Gastroesophageal sphincter (tissue), 3 donors: Measurements from ENCODE around the gene NME4.

Experiments used
- CTCF ChIP-seq, 4 experiments: fragments of 200-600 bp in 2 of 4; fragments of 450-650 bp in 2 of 4; sonication (generic) in 1 of 4; IDR thresholded peaks; one replicate each; pipeline ENCODE4 v1.5.1; 2017 to 2019; ENCODE audit warnings: antibody characterized with exemption in 4 of 4, mild to moderate bottlenecking in 2 of 4, moderate library complexity in 2 of 4
- EP300 ChIP-seq: sonication (generic); formaldehyde crosslinking; IDR thresholded peaks from one replicate; pipeline ENCODE4 v1.6.1; 2017; ENCODE audit warnings: antibody characterized with exemption, mild to moderate bottlenecking
- POLR2A ChIP-seq, 2 donors: fragments of 450-650 bp; IDR thresholded peaks; one replicate each; pipeline ENCODE4 v1.6.1; 2017; ENCODE audit warnings: antibody characterized with exemption in 2 of 2, mild to moderate bottlenecking in 2 of 2, moderate library complexity in 1 of 2
- POLR2AphosphoS5 ChIP-seq: sonication (generic); formaldehyde crosslinking; IDR thresholded peaks from one replicate; pipeline ENCODE4 v1.6.1; 2017; ENCODE audit warnings: antibody characterized with exemption

DNA sequence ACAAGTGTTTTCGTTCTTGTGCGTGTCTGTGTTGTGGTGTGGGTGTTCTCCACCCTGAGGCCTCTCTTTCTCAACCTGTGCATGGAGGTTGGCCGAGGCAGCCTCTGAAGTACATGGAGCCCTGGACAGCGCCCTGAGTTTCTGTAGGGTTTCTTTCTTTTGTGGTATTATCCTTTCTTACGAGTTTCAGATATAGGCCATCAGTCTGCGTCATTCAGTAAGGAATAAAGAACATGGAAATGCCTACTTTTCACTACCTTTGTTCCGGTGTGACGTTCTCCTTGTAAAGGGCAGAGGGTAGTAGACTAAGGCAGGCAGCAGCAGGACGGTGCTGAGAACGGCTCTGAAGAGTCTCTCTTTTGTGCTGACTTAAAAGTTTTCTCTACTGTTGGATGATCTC is 47.0 kb downstream of the NME4 start:
- no peak for TF ChIP-seq CTCF (IDR thresholded peaks at IDR 0.05)
- no peak for TF ChIP-seq EP300
- no peak for TF ChIP-seq POLR2AphosphoS5
- TF ChIP-seq POLR2A (IDR thresholded peaks at IDR 0.05), result no peak
